Measurements from ENCODE around the gene ARHGAP10. TPM values are rescaled to one million over a fixed set of nuclear protein-coding genes. Genes with fewer than 3 reads are reported as not detected.

ARHGAP10 gene
- total and polyA plus RNA-seq, 10 of the 15 experiments (the other 5 are each of a cell fraction or from before 2014, with no cell fraction given): 1.3 to 25.8 (median 17.2) TPM

DNA sequence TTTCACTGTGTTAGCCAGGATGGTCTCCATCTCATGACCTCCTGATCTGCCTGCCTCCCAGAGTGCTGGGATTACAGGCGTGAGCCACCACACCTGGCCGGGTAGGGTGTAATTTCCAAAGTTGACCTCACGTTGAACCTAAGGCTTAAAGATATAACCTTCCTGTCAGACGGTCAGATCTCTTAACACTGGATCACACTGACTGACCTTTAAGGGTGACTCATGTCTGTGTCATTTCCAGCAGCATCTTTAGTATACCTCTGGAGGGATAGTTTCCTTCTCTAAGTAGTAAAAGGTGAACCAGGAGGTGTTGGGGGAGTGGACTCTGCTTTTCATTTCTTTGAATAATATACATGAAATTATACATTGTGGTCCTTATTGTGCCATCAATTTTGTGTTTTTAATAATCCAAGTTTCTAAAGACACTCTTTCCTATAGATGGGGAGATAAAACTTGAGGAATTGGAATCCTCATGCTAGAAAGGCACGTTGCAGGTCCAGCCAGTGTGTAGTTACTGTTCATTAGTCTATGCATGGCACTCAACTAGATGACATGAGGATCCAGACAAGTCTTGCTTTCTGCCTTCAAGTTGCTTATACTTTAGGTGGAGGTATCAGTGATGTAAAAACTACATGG is 45.7 kb downstream of the ARHGAP10 start (continued):
- TF ChIP-seq, protein P1, sequence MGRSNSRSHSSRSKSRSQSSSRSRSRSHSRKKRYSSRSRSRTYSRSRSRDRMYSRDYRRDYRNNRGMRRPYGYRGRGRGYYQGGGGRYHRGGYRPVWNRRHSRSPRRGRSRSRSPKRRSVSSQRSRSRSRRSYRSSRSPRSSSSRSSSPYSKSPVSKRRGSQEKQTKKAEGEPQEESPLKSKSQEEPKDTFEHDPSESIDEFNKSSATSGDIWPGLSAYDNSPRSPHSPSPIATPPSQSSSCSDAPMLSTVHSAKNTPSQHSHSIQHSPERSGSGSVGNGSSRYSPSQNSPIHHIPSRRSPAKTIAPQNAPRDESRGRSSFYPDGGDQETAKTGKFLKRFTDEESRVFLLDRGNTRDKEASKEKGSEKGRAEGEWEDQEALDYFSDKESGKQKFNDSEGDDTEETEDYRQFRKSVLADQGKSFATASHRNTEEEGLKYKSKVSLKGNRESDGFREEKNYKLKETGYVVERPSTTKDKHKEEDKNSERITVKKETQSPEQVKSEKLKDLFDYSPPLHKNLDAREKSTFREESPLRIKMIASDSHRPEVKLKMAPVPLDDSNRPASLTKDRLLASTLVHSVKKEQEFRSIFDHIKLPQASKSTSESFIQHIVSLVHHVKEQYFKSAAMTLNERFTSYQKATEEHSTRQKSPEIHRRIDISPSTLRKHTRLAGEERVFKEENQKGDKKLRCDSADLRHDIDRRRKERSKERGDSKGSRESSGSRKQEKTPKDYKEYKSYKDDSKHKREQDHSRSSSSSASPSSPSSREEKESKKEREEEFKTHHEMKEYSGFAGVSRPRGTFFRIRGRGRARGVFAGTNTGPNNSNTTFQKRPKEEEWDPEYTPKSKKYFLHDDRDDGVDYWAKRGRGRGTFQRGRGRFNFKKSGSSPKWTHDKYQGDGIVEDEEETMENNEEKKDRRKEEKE (IDR thresholded peaks at IDR 0.05): no peak
- TF ChIP-seq, protein P2, sequence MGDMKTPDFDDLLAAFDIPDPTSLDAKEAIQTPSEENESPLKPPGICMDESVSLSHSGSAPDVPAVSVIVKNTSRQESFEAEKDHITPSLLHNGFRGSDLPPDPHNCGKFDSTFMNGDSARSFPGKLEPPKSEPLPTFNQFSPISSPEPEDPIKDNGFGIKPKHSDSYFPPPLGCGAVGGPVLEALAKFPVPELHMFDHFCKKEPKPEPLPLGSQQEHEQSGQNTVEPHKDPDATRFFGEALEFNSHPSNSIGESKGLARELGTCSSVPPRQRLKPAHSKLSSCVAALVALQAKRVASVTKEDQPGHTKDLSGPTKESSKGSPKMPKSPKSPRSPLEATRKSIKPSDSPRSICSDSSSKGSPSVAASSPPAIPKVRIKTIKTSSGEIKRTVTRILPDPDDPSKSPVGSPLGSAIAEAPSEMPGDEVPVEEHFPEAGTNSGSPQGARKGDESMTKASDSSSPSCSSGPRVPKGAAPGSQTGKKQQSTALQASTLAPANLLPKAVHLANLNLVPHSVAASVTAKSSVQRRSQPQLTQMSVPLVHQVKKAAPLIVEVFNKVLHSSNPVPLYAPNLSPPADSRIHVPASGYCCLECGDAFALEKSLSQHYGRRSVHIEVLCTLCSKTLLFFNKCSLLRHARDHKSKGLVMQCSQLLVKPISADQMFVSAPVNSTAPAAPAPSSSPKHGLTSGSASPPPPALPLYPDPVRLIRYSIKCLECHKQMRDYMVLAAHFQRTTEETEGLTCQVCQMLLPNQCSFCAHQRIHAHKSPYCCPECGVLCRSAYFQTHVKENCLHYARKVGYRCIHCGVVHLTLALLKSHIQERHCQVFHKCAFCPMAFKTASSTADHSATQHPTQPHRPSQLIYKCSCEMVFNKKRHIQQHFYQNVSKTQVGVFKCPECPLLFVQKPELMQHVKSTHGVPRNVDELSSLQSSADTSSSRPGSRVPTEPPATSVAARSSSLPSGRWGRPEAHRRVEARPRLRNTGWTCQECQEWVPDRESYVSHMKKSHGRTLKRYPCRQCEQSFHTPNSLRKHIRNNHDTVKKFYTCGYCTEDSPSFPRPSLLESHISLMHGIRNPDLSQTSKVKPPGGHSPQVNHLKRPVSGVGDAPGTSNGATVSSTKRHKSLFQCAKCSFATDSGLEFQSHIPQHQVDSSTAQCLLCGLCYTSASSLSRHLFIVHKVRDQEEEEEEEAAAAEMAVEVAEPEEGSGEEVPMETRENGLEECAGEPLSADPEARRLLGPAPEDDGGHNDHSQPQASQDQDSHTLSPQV (IDR thresholded peaks at IDR 0.05): no peak
- no peak for TF ChIP-seq TAF1 (IDR thresholded peaks at IDR 0.05; ENCODE audit: borderline replicate concordance, low read depth, low read length)
- no peak for TF ChIP-seq EZH2 (IDR thresholded peaks at IDR 0.05; ENCODE audit: borderline replicate concordance, control insufficient read depth, low read depth, low read length)

Data from GM12878 (cell line).